HG02970 (cell line): ENCODE results near the gene STXBP5.

Source experiments
- ATAC-seq: cut with Tn5 transposase; IDR thresholded peaks from one replicate; pipeline ENCODE4 v1.9.1; 2021; ENCODE audit warnings: mild to moderate bottlenecking, moderate library complexity, moderate number of reproducible peaks; ENCODE audit not compliant: unreplicated experiment, low FRiP score

The STXBP5 gene

DNA sequence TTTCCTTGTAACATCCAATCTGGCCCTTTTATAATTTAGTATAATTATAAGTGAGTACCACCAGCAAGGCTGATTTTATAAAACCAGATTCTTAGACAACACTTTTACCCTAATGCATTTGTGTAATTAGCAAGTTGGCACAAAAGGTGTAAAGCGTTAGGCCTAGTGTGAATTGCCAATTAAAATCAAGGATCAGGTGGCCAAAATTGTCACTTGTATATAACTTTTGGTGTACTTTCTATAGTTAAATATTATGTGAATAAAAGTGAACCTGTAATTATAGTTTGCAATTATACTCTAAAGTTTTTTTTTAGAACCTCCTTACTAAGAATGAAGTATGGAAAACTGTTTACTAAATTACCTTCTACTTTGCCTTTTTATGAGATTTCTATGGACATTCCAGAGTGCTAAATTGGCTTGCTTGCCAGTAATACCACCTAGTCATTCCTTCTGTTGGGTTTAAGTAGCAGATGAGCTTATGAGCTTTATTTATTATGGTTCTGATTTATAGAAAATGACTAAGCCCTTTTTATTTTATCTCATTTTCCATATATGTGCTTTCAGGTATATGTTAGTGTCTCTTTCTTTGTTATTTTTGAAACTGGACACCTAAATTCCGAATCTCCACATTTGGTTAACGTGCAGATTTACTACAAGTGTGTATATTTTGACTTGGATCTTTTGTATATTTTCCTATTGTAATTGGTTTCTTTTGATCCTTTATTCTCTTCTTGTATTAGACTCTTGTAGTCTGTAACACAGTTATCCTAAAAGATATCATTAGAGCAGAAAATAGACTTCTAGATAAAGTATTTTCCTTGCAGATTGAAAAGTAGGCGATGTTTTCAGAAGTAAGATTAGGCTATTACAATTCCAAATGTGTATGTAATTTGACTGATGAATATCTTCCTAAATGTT is 3.9 kb downstream of the STXBP5 start:
- ATAC-seq = no peak

DNA sequence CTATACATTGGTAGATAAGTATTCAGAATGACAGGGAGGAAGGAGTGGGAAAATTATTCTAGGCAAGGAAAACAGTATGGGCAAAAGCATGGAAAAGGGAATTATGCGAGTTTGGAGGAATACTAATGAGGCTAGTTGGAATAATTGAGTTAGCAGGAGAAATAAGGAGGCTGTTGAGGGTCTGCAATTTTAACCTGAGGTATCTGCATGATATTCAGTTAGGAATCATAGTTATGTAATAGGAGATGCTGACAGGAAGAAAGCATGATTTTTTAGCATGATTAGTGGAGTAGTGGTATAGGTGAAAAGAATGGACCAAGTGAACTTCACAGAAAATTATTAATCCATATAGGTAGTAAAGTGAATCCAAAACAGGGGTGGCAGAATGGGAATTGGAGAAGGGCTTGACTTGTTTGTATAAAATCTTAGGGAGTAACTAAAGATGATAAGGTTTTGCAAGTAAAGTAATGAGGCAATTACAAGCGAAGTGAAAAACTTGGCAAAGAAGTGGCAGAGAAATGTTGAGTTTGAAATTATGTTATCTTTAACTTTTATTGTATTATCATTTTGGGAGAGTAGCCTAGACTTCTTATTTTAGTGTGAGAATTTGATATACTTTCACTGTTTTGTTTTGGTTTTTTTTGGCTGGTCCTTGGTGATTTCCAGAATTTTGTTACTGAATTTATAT is 5.7 kb downstream of the STXBP5 start:
- ATAC-seq = no peak

DNA sequence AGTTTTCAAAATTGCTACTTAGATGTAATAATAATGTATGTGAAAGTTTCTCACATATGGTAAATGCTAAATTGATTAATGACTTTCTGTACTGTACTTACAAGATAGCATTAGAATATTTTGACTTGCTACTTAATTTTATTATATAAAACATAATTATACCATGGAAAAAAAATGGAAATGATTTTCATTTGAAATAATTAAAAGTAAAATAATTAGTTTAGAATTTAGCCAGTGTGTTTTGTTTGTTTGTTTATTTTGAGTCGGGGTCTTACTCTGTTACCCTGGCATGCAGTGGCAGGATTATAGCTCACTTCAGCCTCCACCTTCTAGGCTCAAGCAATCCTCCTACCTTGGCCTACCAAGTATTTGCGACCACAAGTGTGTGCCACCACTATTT is 7.1 kb downstream of the STXBP5 start:
- ATAC-seq = no peak

DNA sequence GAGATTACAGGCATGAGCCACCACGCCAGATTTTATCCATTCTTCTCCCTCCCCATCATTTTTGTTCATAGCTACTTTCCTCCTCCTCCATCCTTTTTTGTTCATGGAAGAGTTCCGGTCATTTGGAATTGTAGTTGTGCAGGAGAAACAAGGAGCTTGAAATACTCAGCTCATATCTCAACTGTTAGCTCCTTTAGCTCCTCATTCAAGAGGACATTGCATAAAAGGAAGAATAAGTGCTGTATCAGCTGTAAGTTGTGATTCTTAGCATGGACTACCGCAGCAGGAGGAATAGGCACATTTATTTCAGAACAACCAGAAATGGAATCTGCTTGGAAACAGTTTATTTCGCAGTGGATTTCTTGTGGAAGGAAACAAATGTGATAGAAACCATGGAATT is 7.6 kb downstream of the STXBP5 start:
- no peak for ATAC-seq

DNA sequence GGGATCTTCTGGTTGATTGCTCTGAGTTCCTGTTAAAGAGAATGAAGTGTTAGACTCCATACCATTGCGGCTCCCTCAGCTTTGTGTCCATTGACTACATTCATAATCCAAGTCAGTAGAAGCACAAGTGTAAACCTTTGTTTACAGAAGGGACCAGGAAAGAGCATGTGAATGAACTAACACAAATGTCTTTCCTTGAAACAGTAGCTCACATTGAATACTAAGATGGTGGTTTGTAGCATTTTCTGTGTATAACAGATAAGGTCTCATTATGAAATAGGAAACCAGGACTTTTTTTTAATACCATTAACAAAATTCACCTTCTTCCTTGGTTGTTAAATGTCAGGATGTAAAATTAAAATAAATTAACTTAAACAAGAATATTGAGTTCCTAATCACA is 8.4 kb downstream of the STXBP5 start:
- ATAC-seq = no peak

DNA sequence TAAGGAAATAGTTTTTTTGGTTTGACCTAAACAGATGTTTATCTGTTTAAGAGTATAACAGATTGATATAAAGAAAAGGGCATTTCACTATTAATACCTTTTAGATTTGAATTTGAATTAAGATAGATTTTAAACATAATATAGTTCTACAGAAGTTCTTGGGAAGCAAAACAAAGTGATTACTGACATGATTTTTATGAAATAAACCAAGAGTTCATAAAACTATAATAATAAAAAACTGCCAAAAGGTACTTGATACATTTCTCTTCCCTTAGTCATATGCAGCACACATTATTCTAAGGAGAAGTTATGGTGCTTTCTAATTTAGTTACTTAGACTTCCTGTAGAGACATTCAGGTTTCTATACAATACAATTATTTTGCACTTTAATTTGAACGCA is 9.6 kb downstream of the STXBP5 start:
- ATAC-seq = no peak

DNA sequence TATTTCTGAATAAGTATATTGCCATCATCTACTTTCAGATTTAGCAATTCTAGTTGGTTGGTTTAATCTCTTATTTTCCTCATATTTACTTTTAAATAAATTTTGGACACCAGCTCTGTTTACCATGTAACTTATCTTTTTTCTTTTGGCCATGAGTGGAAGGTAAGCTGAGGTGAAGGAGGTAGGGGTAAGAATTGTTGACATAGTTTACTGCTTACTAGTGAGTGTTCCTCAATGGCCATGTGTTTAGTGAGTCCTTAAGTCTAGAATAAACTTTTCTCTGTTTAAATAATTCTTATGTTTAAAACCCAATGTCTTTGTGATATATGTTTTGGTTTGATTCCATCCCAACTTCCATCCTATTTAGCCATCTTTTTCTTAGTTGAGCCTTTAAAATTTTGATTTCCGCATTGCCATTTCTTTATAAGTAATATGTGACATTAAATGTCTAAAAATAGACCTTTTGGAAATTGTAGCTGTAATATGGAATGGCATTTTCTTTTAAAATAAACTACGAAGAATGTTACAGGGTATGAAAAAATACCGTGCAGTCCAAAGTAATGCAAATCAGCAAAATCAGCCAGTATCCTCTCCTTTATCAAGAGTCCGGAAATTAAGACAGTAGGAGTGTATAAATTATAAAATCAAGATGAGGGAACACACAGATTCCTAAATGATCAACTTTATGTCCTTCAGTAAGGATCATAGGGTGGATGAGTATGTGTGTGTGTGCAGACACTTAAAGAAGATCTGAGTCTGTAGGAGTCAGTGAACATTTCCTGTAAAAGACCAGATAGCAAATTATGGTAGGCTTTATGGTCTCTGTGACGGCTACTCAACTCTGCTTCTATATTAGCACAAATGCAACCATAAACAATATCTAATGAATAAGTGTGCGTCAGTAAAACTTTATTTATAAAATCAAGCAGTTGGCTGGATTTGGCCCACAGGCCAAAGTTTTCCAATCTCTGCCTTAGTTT is 10.3 kb downstream of the STXBP5 start:
- ATAC-seq = no peak

DNA sequence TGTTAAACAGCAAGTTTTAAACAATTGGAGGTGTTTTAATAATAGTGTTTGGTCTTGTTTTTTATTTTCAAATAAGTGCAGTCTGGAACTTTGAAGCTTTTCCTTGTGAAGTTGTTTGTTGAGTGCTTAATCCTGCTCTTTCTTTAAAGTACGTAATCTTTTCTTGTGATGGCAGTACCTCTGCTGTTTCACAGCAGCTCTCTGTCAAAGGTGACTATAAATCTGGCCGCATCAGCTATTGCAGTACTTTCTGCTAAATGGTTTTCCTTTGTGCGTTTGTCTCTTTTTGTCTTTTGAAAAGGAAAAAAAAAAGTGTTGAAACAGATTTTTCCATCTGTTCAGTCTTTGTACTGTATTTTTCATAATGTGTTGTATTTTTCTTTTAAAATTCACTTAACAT is 12.7 kb downstream of the STXBP5 start:
- ATAC-seq = no peak

DNA sequence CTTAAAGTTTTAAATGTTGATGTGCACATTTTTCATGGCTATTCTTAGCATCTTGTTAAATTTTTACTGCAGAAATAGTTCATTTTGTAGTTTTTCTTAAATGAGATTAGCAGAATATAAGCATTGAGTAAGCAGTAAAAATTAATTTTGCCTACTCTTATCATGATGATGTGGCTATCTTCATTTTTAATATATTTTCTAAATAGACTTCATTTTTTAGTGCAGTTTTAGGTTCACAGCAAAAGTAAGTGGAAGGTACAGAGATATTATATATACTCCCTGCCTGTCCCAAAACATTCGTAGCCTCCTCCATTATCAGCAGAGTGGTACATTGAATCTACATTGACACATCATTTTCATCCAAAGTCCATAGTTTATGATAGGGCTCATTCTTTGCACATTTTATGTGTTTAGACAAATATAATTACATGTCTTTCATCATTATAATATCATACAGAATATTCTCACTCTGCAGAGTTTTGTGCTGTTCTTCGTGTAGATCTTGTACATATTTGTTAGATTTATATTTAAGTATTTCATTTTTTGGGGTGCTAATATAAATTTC is 13.7 kb downstream of the STXBP5 start:
- no peak for ATAC-seq

DNA sequence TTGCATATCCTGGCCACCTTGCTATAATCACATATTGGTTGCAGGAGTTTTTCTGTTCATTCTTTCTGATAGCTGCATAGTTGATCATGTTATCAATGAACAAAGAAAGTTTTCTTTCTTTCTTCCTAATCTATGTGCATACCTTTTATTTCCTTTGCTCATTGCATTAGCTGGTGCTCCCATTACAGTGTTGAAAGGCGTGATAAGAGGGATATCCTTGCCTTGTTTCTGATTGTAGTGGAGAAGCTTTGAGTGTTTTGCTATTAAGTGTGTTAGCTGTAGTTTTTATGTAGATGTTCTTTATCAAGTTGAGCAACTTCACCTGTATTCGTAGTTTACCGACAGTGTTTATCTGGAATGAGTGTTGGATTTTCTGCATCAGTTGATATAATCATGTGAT is 14.6 kb downstream of the STXBP5 start:
- no peak for ATAC-seq

DNA sequence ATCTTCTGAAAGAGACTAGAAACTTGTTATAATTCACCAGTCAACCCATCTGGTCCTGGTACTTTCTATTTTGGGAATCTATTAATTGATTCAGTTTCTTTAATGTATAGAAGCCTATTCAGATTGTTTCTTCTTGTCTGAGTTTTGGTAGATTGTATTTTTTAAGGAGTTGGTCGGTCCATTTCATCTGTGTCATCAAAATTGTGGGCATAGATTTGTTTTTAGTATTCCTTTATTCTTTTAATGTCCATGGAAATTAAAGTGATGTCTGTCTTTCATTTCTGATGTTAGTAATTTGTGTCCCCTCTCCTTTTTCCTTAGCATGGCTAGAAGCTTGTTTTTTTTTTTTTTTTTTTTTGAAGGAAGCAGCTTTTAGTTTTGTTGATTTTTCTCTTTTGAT is 15.2 kb downstream of the STXBP5 start:
- no peak for ATAC-seq

DNA sequence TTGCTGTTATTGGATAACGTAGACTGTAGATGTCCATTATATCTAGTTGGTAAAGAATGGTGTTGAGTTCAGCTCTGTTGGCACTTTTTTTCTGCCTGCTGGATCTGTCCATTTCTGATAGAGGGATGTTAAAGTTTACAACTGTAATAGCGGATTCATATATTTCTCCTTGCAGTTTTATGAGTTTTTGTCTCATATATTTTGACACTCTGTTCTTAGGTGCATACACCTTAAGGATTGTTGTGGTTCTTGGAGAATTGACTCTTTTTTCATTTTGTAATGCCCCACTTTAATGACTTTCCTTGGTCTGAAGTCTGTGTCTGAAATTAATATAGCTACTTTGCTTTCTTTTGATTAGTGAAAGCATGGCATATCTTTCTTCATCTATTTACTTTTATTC is 16.1 kb downstream of the STXBP5 start:
- no peak for ATAC-seq

DNA sequence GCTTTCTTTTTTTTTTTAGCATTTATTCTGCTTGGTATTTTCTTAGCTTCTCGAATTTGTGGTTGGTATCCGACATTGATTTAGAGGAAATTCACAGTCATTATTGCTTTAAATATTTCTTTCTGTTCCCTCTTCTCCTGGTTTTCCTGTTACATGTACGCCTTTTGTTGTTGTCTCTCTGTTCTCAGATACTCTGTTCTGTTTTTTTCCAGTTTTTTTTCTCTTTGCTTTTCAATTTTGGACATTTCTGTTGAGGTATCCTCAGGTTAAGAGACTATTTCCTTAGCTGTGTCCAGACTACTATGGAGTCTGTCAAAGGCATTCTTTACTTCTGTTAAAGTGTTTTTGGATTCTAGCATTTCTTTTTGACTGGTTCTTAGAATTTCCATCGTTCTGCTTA is 17.5 kb downstream of the STXBP5 start:
- ATAC-seq = no peak

DNA sequence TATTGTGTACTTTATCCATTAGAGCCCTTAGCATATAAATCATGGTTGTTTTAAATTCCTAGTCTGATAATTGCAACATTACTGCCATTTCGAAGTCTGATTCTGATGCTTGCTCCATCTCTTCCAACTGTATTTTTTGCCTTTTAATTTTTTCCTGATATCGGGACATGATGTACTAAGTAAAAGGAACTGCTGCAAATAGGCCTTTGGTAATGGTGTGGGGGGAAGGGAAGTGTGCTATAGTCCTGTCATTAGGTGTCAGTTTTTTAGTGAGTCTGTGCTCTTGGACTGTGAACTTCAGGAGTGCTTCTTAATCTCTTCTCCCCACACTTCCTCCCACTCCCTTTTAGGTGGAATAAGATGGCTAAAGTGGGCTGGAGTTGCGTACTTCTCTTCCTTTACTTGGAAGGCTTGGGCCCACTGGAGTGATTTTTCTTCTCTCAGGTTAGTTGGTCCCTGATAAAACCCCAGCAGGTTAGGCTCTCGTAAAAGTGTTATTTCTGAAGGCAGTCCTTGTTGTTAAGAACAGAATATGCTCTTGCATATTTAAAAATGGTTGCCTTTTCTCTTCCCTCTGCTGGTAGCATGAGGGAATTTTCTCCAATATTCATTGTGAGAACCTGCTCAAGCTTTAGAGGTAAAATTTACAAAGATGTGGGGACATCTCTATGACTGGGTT is 18.1 kb downstream of the STXBP5 start:
- no peak for ATAC-seq

DNA sequence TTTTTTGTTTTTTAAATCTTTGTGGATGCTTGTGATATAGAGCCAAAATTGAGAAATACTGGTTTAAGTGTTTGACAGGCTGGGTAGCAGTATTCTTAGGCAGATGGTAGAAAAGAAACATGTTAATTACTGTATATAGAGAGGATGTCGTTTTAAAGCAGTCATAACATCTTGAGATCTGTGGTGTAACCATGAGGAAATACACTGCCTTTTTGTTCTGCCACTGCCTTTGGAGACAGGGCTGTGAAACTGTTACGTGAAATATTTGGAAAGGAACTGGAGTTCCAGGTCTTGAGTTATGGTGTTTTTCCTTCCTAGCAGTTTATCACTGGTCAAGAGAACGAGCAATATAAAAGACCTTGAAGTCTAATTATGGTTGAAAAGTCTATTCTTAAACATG is 19.5 kb downstream of the STXBP5 start:
- ATAC-seq = no peak

DNA sequence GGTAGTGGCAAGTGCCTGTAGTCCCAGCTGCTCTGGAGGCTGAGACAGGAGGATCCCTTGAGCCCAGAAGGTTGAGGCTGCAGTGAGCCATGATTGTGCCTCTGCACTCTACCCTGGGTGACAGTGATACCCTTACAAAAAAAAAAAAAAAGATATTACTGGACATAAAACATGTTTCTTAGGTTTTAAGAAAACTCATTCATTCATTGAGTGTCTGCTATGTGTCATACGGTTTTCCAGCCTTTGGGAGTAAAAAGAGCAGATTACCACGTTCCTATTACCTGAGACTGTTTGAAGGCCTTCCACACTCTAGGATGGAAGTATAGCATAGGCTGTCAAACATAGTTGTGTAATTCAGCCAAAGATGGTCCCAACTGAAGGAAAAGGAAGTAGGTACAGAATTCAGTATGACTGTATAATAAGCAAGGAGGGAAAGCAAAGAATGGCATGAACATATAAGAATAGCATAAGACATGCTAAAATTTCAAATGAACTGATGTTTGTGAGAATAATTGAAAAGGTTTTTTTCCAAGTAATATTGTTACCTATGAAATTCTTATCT is 22.0 kb downstream of the STXBP5 start:
- no peak for ATAC-seq

DNA sequence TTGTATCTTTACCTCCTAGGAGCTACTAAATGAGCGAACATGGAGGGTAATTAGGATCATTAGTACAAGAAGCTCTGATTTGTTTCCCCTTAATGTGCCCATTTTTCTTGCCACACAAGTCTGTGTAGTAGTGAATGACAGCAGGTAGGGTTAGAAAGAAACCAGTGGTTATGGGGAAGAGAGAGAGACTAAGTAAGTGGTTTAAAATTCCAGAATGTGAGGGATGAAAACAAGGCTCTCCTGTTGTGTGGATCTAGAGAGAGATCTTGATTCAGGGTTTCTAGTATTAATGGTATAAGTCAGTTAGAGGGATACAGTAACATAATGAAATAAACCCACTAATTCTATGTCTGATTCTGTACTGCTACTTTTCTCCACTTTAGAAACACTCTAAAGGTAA is 22.7 kb downstream of the STXBP5 start:
- no peak for ATAC-seq

DNA sequence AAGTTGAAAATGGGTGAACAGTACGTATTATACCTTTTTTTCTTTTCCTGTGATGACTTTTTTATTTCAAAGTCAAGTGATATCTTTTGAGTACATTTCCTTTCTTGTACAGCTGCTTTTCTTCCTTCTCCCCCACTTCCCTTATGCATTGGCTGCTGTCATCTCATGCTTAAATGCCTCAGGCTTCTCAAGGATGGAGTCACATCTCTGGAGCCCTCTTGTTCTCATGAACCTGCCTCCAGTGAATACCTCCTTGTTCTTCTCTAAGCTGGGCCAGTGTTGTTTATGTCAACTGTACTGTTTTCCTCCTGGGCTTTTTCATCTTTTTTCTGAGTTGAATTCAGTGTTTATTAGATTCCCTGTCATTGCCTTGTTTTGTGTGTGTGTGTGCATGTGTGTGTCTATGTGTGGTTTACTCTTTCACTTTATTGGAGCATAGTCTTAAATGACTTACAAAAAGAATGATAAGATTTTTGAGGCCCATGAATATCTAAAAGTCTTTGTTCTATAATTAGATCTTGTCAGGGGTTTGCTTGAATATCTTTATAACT is 23.6 kb downstream of the STXBP5 start:
- ATAC-seq = no peak

DNA sequence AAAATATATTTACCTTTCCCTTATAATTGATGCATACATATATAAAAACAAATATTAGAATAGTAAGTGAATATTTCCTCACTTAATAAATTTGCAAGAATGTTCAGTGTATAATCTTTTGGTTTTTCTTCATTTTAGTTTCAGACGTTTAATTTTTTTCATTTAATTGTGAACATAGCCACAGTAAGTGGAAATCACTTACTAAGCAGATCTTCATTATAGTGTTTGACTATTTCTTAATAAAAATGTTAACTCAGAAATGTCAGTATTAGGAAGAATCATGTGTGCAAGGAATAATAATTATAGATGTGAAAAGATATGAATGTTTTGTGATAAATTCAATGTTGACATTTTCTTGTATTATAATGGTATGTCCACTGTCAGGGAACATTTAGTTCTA is 27.4 kb downstream of the STXBP5 start:
- no peak for ATAC-seq
